RWPE1 (cell line): ENCODE measurements around the gene HACD2.

Source experiments
- CTCF ChIA-PET: fragments of 350-600 bp; sonication (Branson Sonifier 250); formaldehyde crosslinking; extraction: SDS; loops from one replicate; lab custom pipeline; 2021; lab: Yijun Ruan, JAX
- POLR2A ChIA-PET: fragments of 400-600 bp; formaldehyde crosslinking; extraction: SDS; loops from one replicate; lab custom pipeline; 2020; ENCODE audit warnings: antibody characterized with exemption; ENCODE audit not compliant: low non-redundant PET; lab: Yijun Ruan, JAX
- DNase-seq: peaks from one replicate; pipeline ENCODE4 v3.0.0; 2012; ENCODE audit warnings: low spot score
- H3K27ac ChIP-seq: fragments of 450-650 bp; 2 replicates; pipeline ENCODE4 v1.5.1; 2017
- CTCF ChIP-seq: fragments of 450-650 bp; conservative IDR thresholded peaks from 2 replicates; pipeline ENCODE4 v1.5.1; 2017; ENCODE audit warnings: low read depth, mild to moderate bottlenecking

HACD2 gene

GRCh38 chr3:123583561-123583960, 1.3 kb downstream of the HACD2 start:
- no peak for DNase-seq
- ChIA-PET POLR2A (interaction anchor here (0.8 kb wide), 1 partner anchor 71 kb away, joined by 3 read pairs; no protein-coding TSS in a partner anchor), CTCF (interaction anchor here (0.6 to 1.9 kb wide), 5 partner anchors 41 to 149 kb away, joined by 3 to 7 read pairs (median 3); no protein-coding TSS in a partner anchor)
- H3K27ac ChIP-seq: no peak overlapping the region
- TF ChIP-seq CTCF: no peak

- no peak overlapping the region for H3K27ac ChIP-seq
- no peak for TF ChIP-seq CTCF
- peak; percentile 50 for DNase-seq
- POLR2A ChIA-PET: no interaction called here
- CTCF ChIA-PET: interaction anchor here (0.7 to 1.1 kb wide), 3 partner anchors 24 to 141 kb away, joined by 3 to 5 read pairs (median 5); no protein-coding TSS in a partner anchor
Measured at GRCh38 chr3:123582315-123582714, 2.5 kb downstream of the HACD2 start.

GRCh38 chr3:123576122-123576521, 8.7 kb downstream of the HACD2 start:
- ChIA-PET CTCF (interaction anchor here (3.5 kb wide), 1 partner anchor 17 kb away, joined by 12 read pairs; no protein-coding TSS in a partner anchor), POLR2A (no interaction called here)
- no peak for DNase-seq

GRCh38 chr3:123571973-123572365, 12.9 kb downstream of the HACD2 start:
- no peak overlapping the region for H3K27ac ChIP-seq
- ChIA-PET POLR2A (no interaction called here), CTCF (interaction anchor here (0.5 to 1.8 kb wide), 3 partner anchors 13 to 81 kb away, joined by 3 to 6 read pairs (median 4); no protein-coding TSS in a partner anchor)
- TF ChIP-seq CTCF: no peak
- no peak for DNase-seq

More at GRCh38 chr3:123576122-123576521, 8.7 kb downstream of the HACD2 start:
- TF ChIP-seq CTCF: no peak
- H3K27ac ChIP-seq: no peak overlapping the region

- TF ChIP-seq CTCF: no peak
- no peak for DNase-seq
- no peak overlapping the region for H3K27ac ChIP-seq
- ChIA-PET POLR2A (no interaction called here), CTCF (interaction anchor here (0.5 to 1.8 kb wide), 3 partner anchors 12 to 81 kb away, joined by 3 to 6 read pairs (median 4); no protein-coding TSS in a partner anchor)
Measured at GRCh38 chr3:123571264-123571972, 13.4 kb downstream of the HACD2 start.

GRCh38 chr3:123568875-123569274, 16.0 kb downstream of the HACD2 start:
- CTCF ChIA-PET: interaction anchor here (0.6 to 2.0 kb wide), 2 partner anchors 10 to 47 kb away, joined by 3 to 8 read pairs; no protein-coding TSS in a partner anchor
- DNase-seq: no peak

More at GRCh38 chr3:123568875-123569274, 16.0 kb downstream of the HACD2 start:
- no peak overlapping the region for H3K27ac ChIP-seq
- no peak for TF ChIP-seq CTCF
- POLR2A ChIA-PET: no interaction called here
